SK-N-SH (cell line): ENCODE measurements around the gene LSM7.

ENCODE experiments used
- ELF1 ChIP-seq: IDR thresholded peaks from 2 replicates; pipeline ENCODE4 v1.4.0; 2012
- EP300 ChIP-seq, 2 experiments: IDR thresholded peaks; 2 replicates each; pipeline versions ENCODE4 v1.4.0 to v1.6.1; 2012; ENCODE audit warnings: borderline replicate concordance in 1 of 2, low read depth in 1 of 2, low read length in 1 of 2
- EZH2phosphoT487 ChIP-seq: fragments of 200-600 bp; sonication (generic); IDR thresholded peaks from 2 replicates; pipeline ENCODE4 v1.6.1; 2017; ENCODE audit warnings: low read depth, mixed run types, mild to moderate bottlenecking, antibody characterized with exemption, moderate library complexity, borderline replicate concordance
- FOSL2 ChIP-seq: IDR thresholded peaks from 2 replicates; pipeline ENCODE4 v1.4.0; 2012; ENCODE audit warnings: low read depth, mild to moderate bottlenecking, moderate library complexity, borderline replicate concordance
- GABPA ChIP-seq: IDR thresholded peaks from 2 replicates; pipeline ENCODE4 v1.4.0; 2012; ENCODE audit warnings: low read depth, mild to moderate bottlenecking
- NRF1 ChIP-seq: IDR thresholded peaks from 2 replicates; pipeline ENCODE4 v1.6.1; 2012; ENCODE audit warnings: low read depth, mild to moderate bottlenecking, low read length
- POLR2AphosphoS5 ChIP-seq: IDR thresholded peaks from 2 replicates; pipeline ENCODE4 v1.6.1; 2012; ENCODE audit warnings: low read depth, low read length
- RAD21 ChIP-seq: IDR thresholded peaks from 2 replicates; pipeline ENCODE4 v1.6.1; 2012; ENCODE audit warnings: mild to moderate bottlenecking, low read length
- RCOR1 ChIP-seq: fragments of 150-350 bp; IDR thresholded peaks from 2 replicates; pipeline ENCODE4 v1.6.1; 2017; ENCODE audit warnings: antibody characterized with exemption, low read length
- RFX5 ChIP-seq: IDR thresholded peaks from 2 replicates; pipeline ENCODE4 v1.6.1; 2012; ENCODE audit warnings: mild to moderate bottlenecking, improper control_type of control experiment, low read length
- SMC3 ChIP-seq: IDR thresholded peaks from 2 replicates; pipeline ENCODE4 v1.6.1; 2012; ENCODE audit warnings: low read depth, low read length, improper control_type of control experiment
- TAF1 ChIP-seq: IDR thresholded peaks from 2 replicates; pipeline ENCODE4 v1.6.1; 2012; ENCODE audit warnings: low read depth, mild to moderate bottlenecking, low read length, moderate library complexity, borderline replicate concordance
- TF ChIP-seq, protein P1 (sequence below): fragments of 200-600 bp; sonication (generic); IDR thresholded peaks from 2 replicates; pipeline ENCODE4 v1.6.1; 2017; ENCODE audit warnings: antibody characterized with exemption, mild to moderate bottlenecking, moderate library complexity
- TF ChIP-seq, protein P2 (sequence below): IDR thresholded peaks from 2 replicates; pipeline ENCODE4 v1.6.1; 2012; ENCODE audit warnings: mild to moderate bottlenecking, low read depth, low read length, moderate library complexity

DNA sequence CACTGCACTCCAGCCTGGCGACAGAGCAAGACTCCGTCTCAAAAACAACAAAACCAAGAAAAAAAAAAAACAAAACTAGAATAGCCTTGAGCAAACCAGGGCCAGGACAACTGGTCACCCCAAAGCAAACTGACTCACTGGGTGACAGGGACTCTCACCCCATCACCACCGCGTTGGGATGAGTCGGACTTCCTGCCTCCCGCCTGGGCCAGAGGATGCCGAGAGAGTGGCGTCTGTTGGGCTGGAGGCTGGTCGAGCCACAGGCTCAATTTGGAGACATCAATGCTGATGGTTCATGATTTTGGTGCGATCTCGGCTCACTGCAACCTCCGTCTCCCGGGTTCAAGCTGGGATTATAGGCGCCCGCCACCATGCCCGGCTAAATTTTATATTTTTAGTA lies 43.3 kb upstream of the LSM7 start:
- TF ChIP-seq GABPA: no peak
- TF ChIP-seq TAF1: no peak
- no peak for TF ChIP-seq EP300 (IDR thresholded peaks at IDR 0.05; ENCODE audit: borderline replicate concordance in 1 of 2, low read depth in 1 of 2, low read length in 1 of 2)
- no peak for TF ChIP-seq RFX5
- TF ChIP-seq, protein P1, sequence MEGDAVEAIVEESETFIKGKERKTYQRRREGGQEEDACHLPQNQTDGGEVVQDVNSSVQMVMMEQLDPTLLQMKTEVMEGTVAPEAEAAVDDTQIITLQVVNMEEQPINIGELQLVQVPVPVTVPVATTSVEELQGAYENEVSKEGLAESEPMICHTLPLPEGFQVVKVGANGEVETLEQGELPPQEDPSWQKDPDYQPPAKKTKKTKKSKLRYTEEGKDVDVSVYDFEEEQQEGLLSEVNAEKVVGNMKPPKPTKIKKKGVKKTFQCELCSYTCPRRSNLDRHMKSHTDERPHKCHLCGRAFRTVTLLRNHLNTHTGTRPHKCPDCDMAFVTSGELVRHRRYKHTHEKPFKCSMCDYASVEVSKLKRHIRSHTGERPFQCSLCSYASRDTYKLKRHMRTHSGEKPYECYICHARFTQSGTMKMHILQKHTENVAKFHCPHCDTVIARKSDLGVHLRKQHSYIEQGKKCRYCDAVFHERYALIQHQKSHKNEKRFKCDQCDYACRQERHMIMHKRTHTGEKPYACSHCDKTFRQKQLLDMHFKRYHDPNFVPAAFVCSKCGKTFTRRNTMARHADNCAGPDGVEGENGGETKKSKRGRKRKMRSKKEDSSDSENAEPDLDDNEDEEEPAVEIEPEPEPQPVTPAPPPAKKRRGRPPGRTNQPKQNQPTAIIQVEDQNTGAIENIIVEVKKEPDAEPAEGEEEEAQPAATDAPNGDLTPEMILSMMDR: no peak
- no peak for TF ChIP-seq POLR2AphosphoS5
- no peak for TF ChIP-seq RAD21
- no peak for TF ChIP-seq EZH2phosphoT487
- TF ChIP-seq SMC3: no peak
- peak; percentile 38; the same call in 1 of the 2 replicates for TF ChIP-seq FOSL2
- TF ChIP-seq, protein P2, sequence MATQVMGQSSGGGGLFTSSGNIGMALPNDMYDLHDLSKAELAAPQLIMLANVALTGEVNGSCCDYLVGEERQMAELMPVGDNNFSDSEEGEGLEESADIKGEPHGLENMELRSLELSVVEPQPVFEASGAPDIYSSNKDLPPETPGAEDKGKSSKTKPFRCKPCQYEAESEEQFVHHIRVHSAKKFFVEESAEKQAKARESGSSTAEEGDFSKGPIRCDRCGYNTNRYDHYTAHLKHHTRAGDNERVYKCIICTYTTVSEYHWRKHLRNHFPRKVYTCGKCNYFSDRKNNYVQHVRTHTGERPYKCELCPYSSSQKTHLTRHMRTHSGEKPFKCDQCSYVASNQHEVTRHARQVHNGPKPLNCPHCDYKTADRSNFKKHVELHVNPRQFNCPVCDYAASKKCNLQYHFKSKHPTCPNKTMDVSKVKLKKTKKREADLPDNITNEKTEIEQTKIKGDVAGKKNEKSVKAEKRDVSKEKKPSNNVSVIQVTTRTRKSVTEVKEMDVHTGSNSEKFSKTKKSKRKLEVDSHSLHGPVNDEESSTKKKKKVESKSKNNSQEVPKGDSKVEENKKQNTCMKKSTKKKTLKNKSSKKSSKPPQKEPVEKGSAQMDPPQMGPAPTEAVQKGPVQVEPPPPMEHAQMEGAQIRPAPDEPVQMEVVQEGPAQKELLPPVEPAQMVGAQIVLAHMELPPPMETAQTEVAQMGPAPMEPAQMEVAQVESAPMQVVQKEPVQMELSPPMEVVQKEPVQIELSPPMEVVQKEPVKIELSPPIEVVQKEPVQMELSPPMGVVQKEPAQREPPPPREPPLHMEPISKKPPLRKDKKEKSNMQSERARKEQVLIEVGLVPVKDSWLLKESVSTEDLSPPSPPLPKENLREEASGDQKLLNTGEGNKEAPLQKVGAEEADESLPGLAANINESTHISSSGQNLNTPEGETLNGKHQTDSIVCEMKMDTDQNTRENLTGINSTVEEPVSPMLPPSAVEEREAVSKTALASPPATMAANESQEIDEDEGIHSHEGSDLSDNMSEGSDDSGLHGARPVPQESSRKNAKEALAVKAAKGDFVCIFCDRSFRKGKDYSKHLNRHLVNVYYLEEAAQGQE: no peak
- TF ChIP-seq RCOR1: no peak
- TF ChIP-seq NRF1: no peak
- TF ChIP-seq ELF1: no peak
